NCI-H82 (cell line): Measurements from ENCODE around the gene PTPRT.

ENCODE experiments used
- DNase-seq: peaks from one replicate; lab custom pipeline; 2025; lab: John Stamatoyannopoulos, UW

The PTPRT gene

DNA sequence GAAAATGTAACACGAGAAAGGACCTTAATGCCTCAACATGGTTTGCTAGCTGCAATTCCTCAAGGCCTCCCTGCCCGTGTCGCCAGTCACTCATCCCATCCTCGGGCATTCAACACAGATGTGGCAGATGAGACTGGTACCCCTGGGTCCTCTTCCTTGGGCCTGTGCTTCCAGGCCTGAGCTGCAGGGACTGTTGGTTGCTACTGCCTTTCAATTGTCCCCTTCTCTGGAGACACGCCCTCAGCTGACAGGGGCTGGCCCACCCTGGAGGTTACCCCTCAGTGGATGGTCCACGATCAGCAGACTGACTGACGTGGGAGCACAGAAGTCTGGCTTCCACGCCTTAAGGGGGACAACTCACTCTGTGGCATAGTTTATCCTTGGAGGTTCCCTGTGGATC, 1076.5 kb downstream of the PTPRT start:
- DNase-seq: no peak

DNA sequence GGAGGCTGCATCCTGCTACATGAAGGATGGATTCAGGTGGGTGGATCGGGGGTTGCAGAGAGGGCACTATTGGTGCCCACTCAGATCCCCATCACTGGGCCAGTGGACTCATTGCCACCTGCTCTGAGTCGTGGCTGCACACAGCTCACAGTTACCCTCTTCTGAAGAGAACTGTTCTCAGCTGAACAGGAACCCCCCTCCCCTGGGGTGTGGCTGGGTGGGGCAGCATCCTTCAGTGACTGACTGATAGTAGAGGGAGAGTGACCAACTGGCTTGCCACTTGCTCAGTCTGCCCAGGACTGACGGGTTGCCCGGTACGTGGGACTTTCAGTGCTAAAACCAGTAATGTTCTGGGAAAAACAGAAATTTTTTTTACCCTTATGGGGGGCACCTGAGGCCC, 1077.5 kb downstream of the PTPRT start:
- DNase-seq: no peak

DNA sequence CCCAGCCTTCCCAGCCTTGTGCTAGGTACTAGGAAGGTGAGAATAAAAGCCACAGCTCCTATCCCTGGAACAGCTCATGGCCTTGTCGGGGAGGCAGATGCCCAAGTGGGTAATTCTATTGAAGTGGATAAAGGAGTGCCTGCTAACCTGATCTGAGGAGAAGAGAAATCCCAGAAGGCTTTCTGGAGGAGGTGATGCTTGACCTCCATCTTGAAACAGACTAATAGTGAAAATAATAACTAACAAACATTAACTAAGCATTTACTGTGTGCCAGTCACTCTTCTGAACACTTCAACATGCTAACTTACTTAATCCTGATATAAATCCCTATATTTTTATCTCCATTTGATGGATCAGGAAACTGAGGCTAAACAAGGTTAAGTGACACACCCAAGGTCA, 1078.4 kb downstream of the PTPRT start:
- DNase-seq: no peak

DNA sequence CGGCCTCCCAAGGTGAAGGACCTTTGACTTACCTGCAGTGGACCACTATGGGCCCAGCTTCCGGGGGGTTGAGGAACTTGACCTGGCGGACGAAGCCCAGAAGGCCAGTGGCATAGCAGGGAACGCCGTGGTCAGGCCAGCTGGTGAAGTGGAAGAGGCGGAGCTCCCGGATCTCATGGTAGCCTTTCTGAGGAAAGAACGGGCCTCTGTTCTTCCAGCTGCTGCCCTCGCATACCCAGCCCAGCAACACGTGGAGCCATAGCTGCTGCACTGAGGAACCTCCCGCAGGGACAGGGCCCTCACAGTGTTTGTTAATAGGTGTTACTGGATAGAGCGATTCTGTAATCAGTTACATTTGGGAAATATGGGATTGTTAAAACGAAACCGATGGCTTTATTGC, 1079.4 kb downstream of the PTPRT start:
- no peak for DNase-seq

GRCh38 chr20:42102000-42102399, 1087.7 kb downstream of the PTPRT start:
- no peak for DNase-seq

DNA sequence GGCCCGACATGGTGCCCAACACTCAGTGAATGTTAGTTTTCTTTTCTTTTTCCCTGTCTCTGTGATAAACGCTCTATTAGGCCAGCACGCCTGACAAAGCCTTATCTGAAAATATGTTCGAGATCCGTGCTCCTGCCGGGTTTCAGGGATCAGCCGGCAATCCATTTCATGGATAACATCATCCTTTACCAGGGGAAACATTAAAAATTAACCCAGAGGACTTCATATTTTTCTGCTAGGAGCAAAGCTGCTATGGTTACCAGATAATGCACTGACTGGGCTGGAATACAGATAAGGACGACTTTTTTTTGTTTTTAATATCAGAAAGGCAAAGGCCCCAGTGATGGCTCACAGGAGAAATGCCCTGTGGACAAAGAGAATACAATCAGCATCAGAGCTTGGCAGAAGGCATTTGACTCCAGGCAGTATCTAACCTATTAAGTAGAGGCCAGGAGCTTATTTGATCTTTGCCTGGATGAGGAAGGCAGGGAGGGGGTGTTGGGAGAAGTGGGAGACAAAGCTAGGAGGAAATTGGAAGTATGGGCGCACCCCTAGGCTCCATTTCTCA, 1089.5 kb downstream of the PTPRT start:
- DNase-seq: no peak

DNA sequence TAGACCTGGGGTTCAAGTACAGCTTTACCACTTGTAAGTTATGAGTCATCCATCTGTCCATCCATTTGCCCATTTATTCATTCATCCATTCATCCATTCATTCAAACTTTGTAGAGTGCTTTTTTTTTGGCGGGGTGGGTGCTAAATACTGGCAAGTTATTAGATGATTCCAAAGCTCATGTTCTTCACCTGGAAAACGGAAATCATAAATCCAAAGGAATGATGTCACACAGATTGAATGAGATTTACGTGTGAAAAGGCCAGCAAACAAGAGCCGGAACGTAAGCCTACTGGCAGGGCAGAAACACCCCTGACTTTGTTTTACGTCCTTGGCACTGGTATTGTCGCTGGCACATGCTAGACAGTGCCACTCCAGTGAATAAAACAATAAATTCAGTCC, 1090.6 kb downstream of the PTPRT start:
- no peak for DNase-seq

DNA sequence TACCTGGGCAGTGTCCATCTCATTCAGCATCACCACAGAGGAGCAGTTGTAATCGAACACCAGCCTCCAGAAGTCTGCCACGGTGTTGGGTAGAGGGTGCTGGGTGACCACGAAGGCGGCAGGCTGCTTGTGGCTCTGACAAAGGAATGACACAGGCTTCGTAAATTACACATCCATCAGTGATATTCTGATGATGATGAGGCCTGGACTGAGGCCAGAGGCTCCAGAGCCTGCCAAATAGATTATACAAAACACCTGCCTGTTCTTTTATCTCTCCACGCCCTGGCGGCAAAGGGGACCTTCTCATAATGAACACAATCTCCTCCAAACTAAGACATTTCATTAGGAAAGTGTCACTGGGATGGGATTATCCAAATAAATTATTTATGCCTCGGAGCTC, 1091.3 kb downstream of the PTPRT start:
- no peak for DNase-seq

- DNase-seq: no peak
These were observed 1092.0 kb downstream of the PTPRT start for GRCh38 chr20:42097741-42098140.

GRCh38 chr20:42095221-42095620, 1094.5 kb downstream of the PTPRT start:
- no peak for DNase-seq

- DNase-seq: peak; percentile 9
These were observed 1095.9 kb downstream of the PTPRT start for GRCh38 chr20:42093542-42094440.

GRCh38 chr20:42093041-42093440, 1096.7 kb downstream of the PTPRT start:
- DNase-seq: no peak

DNA sequence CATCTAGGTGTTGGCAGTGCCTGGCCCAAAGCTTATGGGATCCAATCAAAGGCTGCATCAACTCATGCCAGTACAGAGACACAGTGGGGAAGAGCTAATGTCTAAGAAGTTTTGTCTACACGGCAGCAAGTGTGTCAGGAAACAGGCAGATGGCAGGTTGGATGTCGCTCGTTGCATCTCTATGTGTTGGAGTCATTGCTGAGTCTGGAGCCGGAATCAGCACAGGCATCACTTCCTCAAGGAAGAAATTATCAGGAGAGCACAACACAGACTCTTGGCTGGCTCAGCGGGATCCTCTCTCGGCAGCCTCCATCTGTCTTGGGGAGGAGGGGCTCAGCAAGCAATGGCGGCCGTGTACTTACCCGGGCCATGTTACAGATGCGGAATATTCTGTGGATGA, 1104.3 kb downstream of the PTPRT start:
- no peak for DNase-seq

GRCh38 chr20:42083280-42083679, 1106.4 kb downstream of the PTPRT start:
- no peak for DNase-seq

- DNase-seq: peak; percentile 8
These were observed 1107.1 kb downstream of the PTPRT start for GRCh38 chr20:42082611-42083010.

DNA sequence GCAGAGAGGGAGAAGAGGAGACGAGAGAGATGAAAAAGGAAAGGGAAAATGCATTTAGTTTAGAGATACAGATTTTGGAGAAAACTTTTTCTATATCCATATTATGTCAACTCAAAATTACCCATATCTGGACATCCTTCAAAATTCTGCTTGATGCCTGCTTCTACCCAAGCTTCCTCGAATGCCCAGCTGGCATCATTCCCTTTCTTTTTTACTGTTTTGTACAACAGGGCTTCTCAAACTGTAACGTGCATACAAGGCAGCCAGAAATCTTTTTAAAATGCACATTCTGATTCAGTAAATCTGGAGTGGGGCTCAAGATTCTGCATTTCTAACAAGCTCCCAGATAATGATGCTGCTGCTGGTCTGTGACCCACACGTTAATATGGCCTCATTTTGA, 1108.8 kb downstream of the PTPRT start:
- no peak for DNase-seq

- DNase-seq: no peak
These were observed 1114.8 kb downstream of the PTPRT start for GRCh38 chr20:42074944-42075343.

DNA sequence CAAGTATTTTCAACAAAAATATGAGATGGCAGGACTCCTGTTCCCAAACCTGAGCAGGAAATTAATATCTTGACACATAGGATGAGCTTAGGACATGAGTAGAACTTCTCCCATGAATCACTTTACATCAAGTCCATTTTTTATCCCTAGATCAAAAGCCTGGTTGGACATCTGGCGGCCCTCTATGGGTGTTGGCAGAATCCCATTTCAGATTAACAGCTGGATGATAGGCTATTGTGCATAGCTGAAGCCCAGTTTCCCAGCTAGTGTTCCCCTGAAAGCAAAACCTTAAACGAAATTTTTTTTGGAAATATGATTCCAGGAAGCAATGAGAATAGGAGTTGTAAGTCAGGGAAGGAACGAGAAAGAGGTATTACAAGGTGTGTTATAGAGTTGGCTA, 1122.1 kb downstream of the PTPRT start:
- DNase-seq: peak; percentile 30

GRCh38 chr20:42067174-42067573, 1122.5 kb downstream of the PTPRT start:
- DNase-seq: no peak

GRCh38 chr20:42063141-42063540, 1126.6 kb downstream of the PTPRT start:
- peak; percentile 99 for DNase-seq

- no peak for DNase-seq
These were observed 1136.4 kb downstream of the PTPRT start for GRCh38 chr20:42053350-42053749.

- peak; percentile 87 for DNase-seq
These were observed 1137.8 kb downstream of the PTPRT start for GRCh38 chr20:42051921-42052320.

DNA sequence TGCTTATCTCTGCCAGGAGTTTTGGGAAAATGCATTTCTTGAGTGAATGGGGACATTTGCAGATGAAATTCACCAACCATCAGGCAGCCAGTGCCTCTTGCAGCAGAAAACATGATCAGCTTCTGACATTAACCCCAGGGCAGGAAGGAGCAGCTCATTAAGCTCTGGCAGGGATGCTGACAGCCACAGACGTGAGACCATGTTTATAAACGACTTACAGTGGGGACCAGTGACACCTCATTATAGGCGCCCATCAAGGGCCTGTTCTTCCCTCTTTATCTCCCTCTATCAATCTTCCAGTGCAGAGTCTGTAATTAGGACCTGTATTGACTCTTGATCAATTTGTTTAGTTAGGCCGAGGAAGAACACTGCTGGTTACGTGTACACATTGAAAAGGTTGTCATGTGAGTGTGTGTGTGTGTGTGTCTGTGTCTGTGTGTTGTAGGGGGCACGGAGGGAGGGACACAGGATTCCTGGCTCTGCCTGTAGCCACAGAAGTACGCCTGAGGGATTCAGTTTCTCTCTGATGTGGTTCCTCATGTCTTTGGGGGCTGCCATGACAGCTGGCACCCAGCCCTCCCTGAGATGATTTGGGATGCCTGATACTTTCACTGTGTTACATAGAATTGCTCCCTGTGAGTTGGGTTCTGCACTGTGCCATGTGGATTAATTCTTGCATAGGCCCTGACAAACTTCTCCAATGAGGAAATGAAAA, 1143.2 kb downstream of the PTPRT start:
- no peak for DNase-seq
